CD1c-positive myeloid dendritic cell (primary cell): ENCODE results near the gene ZFYVE27.
A peak's percentile ranks its signal among the peaks of the same experiment; 100 is the strongest.

ENCODE experiments used
- DNase-seq: peaks from one replicate; pipeline ENCODE4 v3.0.0-alpha.2; 2016; ENCODE audit errors: extremely low spot score

Gene ZFYVE27

GRCh38 chr10:97768322-97769315, 31.7 kb downstream of the ZFYVE27 start:
- no peak for DNase-seq

- peak; percentile 34 for DNase-seq
Measured at GRCh38 chr10:97770255-97770654, 33.3 kb downstream of the ZFYVE27 start.

GRCh38 chr10:97771055-97771891, 34.3 kb downstream of the ZFYVE27 start:
- peak; percentile 4 for DNase-seq

- no peak for DNase-seq
Measured at GRCh38 chr10:97771913-97772823, 35.2 kb downstream of the ZFYVE27 start, which contains the start of gene SFRP5. Gene SFRP5 (minus strand): TSS chr10:97771999. CDS start chr10:97771833, 166 bp downstream.

GRCh38 chr10:97773096-97773495, 36.2 kb downstream of the ZFYVE27 start:
- no peak for DNase-seq

GRCh38 chr10:97774811-97775294, 37.9 kb downstream of the ZFYVE27 start:
- DNase-seq: no peak

GRCh38 chr10:97777143-97777542, 40.2 kb downstream of the ZFYVE27 start:
- DNase-seq: no peak

GRCh38 chr10:97778452-97779302, 41.7 kb downstream of the ZFYVE27 start:
- DNase-seq: no peak

GRCh38 chr10:97779492-97779891, 42.6 kb downstream of the ZFYVE27 start:
- DNase-seq: no peak

GRCh38 chr10:97779975-97780374, 43.0 kb downstream of the ZFYVE27 start:
- DNase-seq: no peak

- no peak for DNase-seq
Measured at GRCh38 chr10:97780841-97781617, 44.1 kb downstream of the ZFYVE27 start.

- DNase-seq: no peak
Measured at GRCh38 chr10:97781618-97782331, 44.8 kb downstream of the ZFYVE27 start.

- no peak for DNase-seq
Measured at GRCh38 chr10:97782455-97783228, 45.7 kb downstream of the ZFYVE27 start.

GRCh38 chr10:97784200-97784810, 47.4 kb downstream of the ZFYVE27 start:
- no peak for DNase-seq

GRCh38 chr10:97785231-97785630, 48.3 kb downstream of the ZFYVE27 start:
- no peak for DNase-seq

- no peak for DNase-seq
Measured at GRCh38 chr10:97785731-97786130, 48.8 kb downstream of the ZFYVE27 start.
